Adrenal gland (tissue), 19 donors: ENCODE data around the gene FDXACB1. TPM values are rescaled to one million over a fixed set of nuclear protein-coding genes. Genes with fewer than 3 reads are reported as not detected.
A peak's percentile ranks its signal among the peaks of the same experiment; 100 is the strongest.

Experiments
- DNase-seq, 7 donors: peaks; one replicate each; pipeline ENCODE4 v3.0.0-alpha.2; 2019 to 2020
- H3K27ac ChIP-seq, 5 donors: fragments of 200-600 bp; sonication (generic) in 4 of 5; 1 replicate in 3 of 5; 2 replicates in 2 of 5; pipeline versions ENCODE4 v1.5.1 to v1.8.0; 2016 to 2020; ENCODE audit warnings: mild to moderate bottlenecking in 1 of 5
- H3K27me3 ChIP-seq: fragments of 200-600 bp; 2 replicates; pipeline ENCODE4 v1.8.0; 2021
- H3K36me3 ChIP-seq, 2 donors: fragments of 200-600 bp; replicated peaks in 1 of 2; 1 replicate in 1 of 2; 2 replicates in 1 of 2; pipeline versions ENCODE4 v1.5.1 to v1.8.0; 2018 to 2022
- H3K4me1 ChIP-seq, 2 donors: fragments of 200-600 bp; replicated peaks in 1 of 2; 1 replicate in 1 of 2; 2 replicates in 1 of 2; pipeline versions ENCODE4 v1.5.1 to v1.8.0; 2018 to 2021
- H3K4me3 ChIP-seq, 4 donors: fragments of 200-600 bp; sonication (generic) in 3 of 4; one replicate each; pipeline ENCODE4 v1.5.1; 2016 to 2018
- H3K9me3 ChIP-seq, 3 donors: fragments of 200-600 bp; sonication (generic) in 1 of 3; replicated peaks in 1 of 3; 1 replicate in 2 of 3; 2 replicates in 1 of 3; pipeline versions ENCODE4 v1.5.1 to v1.8.0; 2016 to 2021
- POLR2A ChIP-seq, 2 donors: fragments of 450-650 bp; IDR thresholded peaks; one replicate each; pipeline ENCODE4 v1.6.1; 2017; ENCODE audit warnings: antibody characterized with exemption in 2 of 2, mild to moderate bottlenecking in 2 of 2, moderate library complexity in 1 of 2
- WGBS, 4 donors: extraction: QIAGEN DNeasy Blood & Tissue Kit in 2 of 4; methylation state at CpG; one replicate each; pipeline versions ENCODE4 v1.1.5 to v1.1.7; 2013 to 2017; 5-methylcytosine and 5-hydroxymethylcytosine counted together
- intact Hi-C, 2 donors: fragments of 100-400 bp; cut with DNase I; formaldehyde crosslinking; loops; one replicate each; pipeline versions ENCODE4 v1.14.1 to v1.15.0; 2022 to 2023
- long read RNA-seq, 10 donors: library from polyadenylated mRNA in 3 of 10; unstranded in 2 of 10; stranded (forward) in 1 of 10; transcript quantifications; one replicate each; pipeline ENCODE4 v2.0.0 and lab custom pipeline, GENCODE V29; 2021 to 2026
- polyA plus RNA-seq, 3 donors: library from polyadenylated mRNA; stranded (reverse); fragments of 200-250 nt in 2 of 3; fragments of 350-450 nt in 1 of 3; fragmentation: Illumina TruSeq in 1 of 3; extraction: RNeasy Lipid Tissue Mini Kit (QIAGEN cat#74804) in 1 of 3; gene quantifications; one replicate each; pipeline ENCODE4 v1.2.3, GENCODE V29; 2013 to 2014
- total RNA-seq, 9 donors: library from RNA; depleted of rRNA in 4 of 9; stranded (reverse); fragments of >200 nt in 4 of 9; fragments of 120-200 nt in 1 of 9; fragmentation: NEBNext Ultra II Directional in 1 of 9; extraction: Animal tissue kit (Norgen Biotek cat#: 25700) in 1 of 9; gene quantifications; one replicate each; pipeline versions ENCODE4 v1.1.0 to v1.2.4, GENCODE V29; 2013 to 2023
- TF ChIP-seq, protein P1 (sequence below), 6 experiments: fragments of 450-650 bp in 4 of 6; fragments of 200-600 bp in 2 of 6; sonication (generic) in 1 of 6; IDR thresholded peaks; 1 replicate in 5 of 6; 2 replicates in 1 of 6; pipeline versions ENCODE4 v1.5.1 to v1.8.0; 2016 to 2021; ENCODE audit warnings: antibody characterized with exemption in 6 of 6, mild to moderate bottlenecking in 2 of 6, moderate library complexity in 1 of 6
- donor health status: healthy with polysubstance abuse.
- donor health status: Bipolar disorder and iron deficiency.
- donor health status: DM: yes; HTN: yes; CAD: no.
- donor health status: DM: no; HTN: no; CAD: no.
- donor health status: DM: no; HTN: no; CAD: no.
- donor health status: DM: yes; HTN: yes; CAD: no.

The FDXACB1 gene, protein sequence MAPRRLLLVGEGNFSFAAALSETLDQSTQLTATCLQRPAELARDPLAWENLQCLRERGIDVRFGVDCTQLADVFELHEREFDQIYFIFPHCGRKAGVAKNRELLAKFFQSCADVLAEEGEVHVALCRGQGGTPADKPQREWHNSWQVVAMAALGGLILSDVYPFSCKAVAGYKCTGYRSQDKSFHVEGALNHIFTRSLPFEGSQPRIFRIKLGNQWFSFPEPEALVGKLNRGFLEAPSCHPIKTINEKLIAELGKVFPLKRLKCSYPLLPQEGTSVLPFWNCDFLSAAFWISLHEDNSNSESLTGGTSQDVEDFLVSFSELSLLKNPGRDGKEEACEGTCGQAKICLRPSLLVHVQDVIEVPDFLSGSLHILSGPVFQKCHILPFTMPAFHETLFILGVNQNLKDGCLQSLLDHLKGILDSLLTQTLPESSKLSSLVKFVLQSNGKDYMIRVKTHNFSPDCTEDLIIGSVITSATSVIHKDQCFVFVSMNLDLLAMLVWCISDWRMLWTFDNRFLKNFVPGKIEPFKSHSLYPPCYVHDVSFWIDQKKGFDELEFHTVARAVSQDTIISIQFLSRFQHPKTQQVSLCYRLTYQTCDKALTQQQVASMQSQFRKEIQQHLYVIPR
- total RNA-seq (1 to 10 TPM; 2.3 to 6.3 (median 3.9) TPM), polyA plus RNA-seq (1 to 10 TPM; 2.6 to 4.2 (median 3.5) TPM)
- long read RNA-seq, donor 1, result 0 reads
- long read RNA-seq, donor 2, partial matches to known transcripts, result 8 of 36 reads
- long read RNA-seq, donor 2, other reads (novel, unspliced or antisense), result 28 of 36 reads
- long read RNA-seq, donor 3, transcript FDXACB1-201 (5 exons, 2,789 nt), result major isoform, 5 of 5 reads
- long read RNA-seq, donor 3, partial matches to known transcripts, result 0 of 5 reads
- long read RNA-seq, donor 3, other reads (novel, unspliced or antisense), result 0 of 5 reads
- long read RNA-seq, donor 4, partial matches to known transcripts, result 0 of 6 reads
- long read RNA-seq, donor 4, other reads (novel, unspliced or antisense), result 1 of 6 reads
- long read RNA-seq, donor 5, partial matches to known transcripts, result 0 of 4 reads
- long read RNA-seq, donor 5, other reads (novel, unspliced or antisense), result 0 of 4 reads
- long read RNA-seq, donor 6, partial matches to known transcripts, result 0 of 2 reads
- long read RNA-seq, donor 6, other reads (novel, unspliced or antisense), result 0 of 2 reads
- long read RNA-seq, donor 7, result 0 reads
- long read RNA-seq, donor 8, partial matches to known transcripts, result 0 of 2 reads
- long read RNA-seq, donor 8, other reads (novel, unspliced or antisense), result 0 of 2 reads
- long read RNA-seq, donor 9, partial matches to known transcripts, result 0 of 3 reads
- long read RNA-seq, donor 9, other reads (novel, unspliced or antisense), result 0 of 3 reads
- long read RNA-seq, donor 10, partial matches to known transcripts, result 0 of 2 reads
- long read RNA-seq, donor 10, other reads (novel, unspliced or antisense), result 0 of 2 reads

DNA sequence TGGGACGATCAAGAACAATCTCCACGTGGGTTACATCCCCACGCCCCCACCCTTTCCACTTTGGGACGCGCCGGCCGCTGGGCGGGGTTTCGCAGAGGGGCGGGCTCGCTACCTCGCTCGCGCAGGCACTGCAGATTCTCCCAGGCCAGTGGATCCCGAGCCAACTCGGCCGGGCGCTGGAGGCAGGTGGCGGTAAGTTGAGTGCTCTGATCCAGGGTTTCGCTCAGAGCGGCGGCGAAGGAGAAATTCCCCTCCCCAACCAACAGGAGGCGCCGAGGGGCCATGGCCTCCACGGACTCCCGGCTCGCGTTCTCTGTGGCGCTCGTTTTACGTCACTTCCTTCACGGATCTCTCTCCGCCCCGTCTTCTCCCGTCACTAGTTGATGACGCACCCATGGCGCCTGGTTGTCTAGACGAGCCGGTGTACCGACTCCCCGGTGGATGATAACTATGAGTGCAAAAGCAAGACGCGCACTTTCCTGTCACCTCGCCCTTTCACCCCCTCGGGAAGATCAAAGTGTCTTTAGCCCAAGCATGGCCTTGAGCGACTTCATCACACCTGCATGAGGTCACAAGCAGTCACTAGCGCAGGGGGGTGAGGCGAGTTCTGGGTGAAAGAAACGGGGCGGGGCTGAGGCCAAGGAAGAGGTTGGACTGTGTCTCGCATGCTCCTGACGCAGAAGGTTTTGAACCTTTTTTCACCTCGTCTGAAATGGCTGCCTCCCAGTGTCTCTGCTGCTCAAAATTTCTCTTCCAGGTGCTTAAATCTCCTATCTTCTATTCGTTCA, at the start of gene FDXACB1, which contains the start of gene CFAP68:
Gene FDXACB1, minus strand, starts transcription at position 317 of the 788 bp plus-strand sequence. Its CDS starts 33 bp downstream, at position 284.
Gene CFAP68, plus strand, starts transcription at position 693 of the 788 bp plus-strand sequence. Its CDS starts 20 bp downstream, at position 713.
- no peaks in the 10 kb centered on the region for H3K36me3 ChIP-seq
- TF ChIP-seq, protein P1, sequence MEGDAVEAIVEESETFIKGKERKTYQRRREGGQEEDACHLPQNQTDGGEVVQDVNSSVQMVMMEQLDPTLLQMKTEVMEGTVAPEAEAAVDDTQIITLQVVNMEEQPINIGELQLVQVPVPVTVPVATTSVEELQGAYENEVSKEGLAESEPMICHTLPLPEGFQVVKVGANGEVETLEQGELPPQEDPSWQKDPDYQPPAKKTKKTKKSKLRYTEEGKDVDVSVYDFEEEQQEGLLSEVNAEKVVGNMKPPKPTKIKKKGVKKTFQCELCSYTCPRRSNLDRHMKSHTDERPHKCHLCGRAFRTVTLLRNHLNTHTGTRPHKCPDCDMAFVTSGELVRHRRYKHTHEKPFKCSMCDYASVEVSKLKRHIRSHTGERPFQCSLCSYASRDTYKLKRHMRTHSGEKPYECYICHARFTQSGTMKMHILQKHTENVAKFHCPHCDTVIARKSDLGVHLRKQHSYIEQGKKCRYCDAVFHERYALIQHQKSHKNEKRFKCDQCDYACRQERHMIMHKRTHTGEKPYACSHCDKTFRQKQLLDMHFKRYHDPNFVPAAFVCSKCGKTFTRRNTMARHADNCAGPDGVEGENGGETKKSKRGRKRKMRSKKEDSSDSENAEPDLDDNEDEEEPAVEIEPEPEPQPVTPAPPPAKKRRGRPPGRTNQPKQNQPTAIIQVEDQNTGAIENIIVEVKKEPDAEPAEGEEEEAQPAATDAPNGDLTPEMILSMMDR (IDR thresholded peaks at IDR 0.05), result peak; percentile 82 to 99 (median 98)
- peak; percentile 57 to 58 for TF ChIP-seq POLR2A (IDR thresholded peaks at IDR 0.05)

DNA sequence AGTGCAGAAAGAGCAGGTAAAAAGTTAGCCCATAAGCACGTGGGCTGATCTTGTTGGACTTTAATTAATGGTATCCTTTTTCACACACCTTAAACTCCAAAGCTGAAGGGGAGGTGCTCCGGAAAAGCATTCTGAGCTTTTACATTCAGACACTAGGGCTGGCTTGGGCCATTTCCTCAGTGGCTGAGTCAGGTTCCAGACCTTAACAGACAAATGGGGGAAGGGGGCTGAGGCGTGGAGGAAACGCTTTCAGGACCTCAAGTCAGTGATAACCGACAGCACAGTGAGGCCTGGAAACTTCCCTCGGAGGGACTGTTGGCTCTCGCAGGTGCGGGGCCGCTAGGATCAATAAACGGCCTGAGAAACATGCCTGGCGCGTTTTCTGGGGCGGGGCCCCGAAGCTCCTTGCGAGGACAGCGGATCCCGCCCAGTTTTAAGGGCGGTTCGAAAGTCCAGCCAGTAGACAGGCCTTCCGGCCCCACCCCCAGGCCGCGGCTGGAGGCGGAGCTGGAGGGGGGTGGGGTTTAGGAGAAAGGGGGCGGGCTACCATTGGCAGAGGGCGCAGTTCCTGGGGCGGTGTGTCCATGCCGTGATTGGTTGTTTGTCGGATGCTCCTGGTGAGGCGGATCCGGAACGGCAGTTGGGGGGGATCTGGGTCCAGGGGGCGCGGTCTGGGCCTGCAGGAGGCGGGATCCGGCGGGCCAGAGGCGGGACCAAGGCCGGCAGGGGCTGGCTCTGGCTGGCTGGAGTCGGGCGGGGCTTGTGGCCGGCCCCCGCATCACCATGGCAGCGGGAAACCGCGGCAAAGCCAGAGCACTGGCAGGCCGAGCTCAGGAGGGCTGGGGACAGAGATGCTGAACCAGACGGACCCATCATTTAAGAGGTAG, 47.8 kb upstream of the FDXACB1 start:
- peaks cover 15 to 28% of the 10 kb centered on the region in 2 donors for H3K4me1 ChIP-seq
- no peaks in the 10 kb centered on the region for H3K27me3 ChIP-seq
- peak overlapping the region; percentile 34 to 95 (median 87) for H3K27ac ChIP-seq
- H3K9me3 ChIP-seq, result no peaks in the 10 kb centered on the region
- TF ChIP-seq, protein P1 (IDR thresholded peaks at IDR 0.05), result peak in 4 of 6 experiments; percentile 16 to 47 (median 34)
- peak; percentile 44 to 77 for TF ChIP-seq POLR2A (IDR thresholded peaks at IDR 0.05)
- 1% methylated on average over 23 to 47 of the region's 47 CpGs for WGBS, 4 donors
- no peaks in the 10 kb centered on the region for H3K36me3 ChIP-seq
- peak; percentile 96 to 98 (median 97) for DNase-seq
- peak overlapping the region in 2 of 4 donors; percentile 38 to 58 for H3K4me3 ChIP-seq
- intact Hi-C loops, result loop anchor here in 1 of 2 donors (10.0 kb wide), 1 partner anchor 52 kb away; the partner anchor contains the start of genes ALG9, CFAP68 and FDXACB1

More for the DNA sequence above, at the start of gene FDXACB1, which contains the start of gene CFAP68:
- intact Hi-C loops, result loop anchor here (5.0 to 10.0 kb wide), 4 partner anchors 46 to 206 kb away; partner anchors contain the start of genes SDHD (in 1 of the 2) and TIMM8B (in 1 of the 2)
- 0 to 2% (median 1%) methylated on average over 29 to 55 of the region's 55 CpGs for WGBS, 4 donors
- H3K9me3 ChIP-seq, result no peaks in the 10 kb centered on the region
- H3K4me1 ChIP-seq, result peaks cover 17 to 21% of the 10 kb centered on the region in 2 donors
- DNase-seq, result peak; percentile 96 to 99 (median 98)
- H3K27ac ChIP-seq, result peak within 1 kb of the TSS; percentile 78 to 99 (median 93)
- no peaks in the 10 kb centered on the region for H3K27me3 ChIP-seq
- peak within 1 kb of the TSS; percentile 21 to 90 (median 42) for H3K4me3 ChIP-seq
